Measurements from ENCODE around the gene PITX2. TPM values are rescaled to one million over a fixed set of nuclear protein-coding genes. Genes with fewer than 3 reads are reported as not detected.

The PITX2 gene
- total RNA-seq, 1 donor from 2014 or later = not detected

DNA sequence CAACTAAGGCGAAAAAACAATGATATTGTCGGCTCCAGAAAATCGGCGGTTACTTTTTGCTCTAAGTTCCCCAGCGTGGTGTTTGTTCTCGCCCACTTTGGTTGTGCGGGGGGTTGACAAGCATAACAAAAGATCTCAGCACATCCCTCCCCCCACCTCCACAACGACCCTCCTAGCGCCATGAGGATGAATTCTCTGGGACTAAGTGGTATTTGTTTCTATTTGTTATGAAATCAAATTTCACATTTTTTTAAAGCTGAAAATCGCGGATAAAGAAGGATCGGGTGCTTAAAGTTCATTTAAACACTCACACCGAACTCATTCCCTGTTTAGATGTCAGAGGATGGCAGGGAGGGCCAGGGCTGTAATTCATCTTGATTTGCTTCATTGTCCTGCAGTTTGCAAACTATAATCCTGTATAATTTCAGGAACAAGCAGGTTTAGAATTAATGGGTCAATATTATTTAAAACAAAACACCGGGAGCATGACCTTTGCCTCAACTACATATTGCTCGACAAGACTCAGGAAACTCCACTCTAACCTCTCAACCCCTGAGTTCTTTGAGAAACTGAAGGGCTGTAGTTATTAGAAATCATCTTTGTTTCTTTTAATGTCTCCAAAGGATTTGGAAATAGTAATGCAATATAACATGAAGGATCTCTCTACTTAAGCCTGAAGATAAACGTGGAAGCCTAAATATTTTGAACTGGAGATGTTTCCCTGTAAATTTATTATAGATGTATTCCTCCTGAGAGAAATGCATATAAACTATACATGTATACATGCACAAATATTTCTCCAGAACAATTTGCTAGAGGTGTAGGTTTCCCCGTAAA lies 6.4 kb downstream of the PITX2 start:
- intact Hi-C loops (cut with DNase I) = no loop called here
- Histone ChIP-seq H3K27me3 (peaks cover 100% of the 10 kb centered on the region), H3K4me3 (no peak overlapping the region), H3K9me3 (no peaks in the 10 kb centered on the region), H3K36me3 (no peaks in the 10 kb centered on the region), H3K4me1 (peaks cover 14% of the 10 kb centered on the region), H3K27ac (no peak overlapping the region)
- TF ChIP-seq, protein P1, sequence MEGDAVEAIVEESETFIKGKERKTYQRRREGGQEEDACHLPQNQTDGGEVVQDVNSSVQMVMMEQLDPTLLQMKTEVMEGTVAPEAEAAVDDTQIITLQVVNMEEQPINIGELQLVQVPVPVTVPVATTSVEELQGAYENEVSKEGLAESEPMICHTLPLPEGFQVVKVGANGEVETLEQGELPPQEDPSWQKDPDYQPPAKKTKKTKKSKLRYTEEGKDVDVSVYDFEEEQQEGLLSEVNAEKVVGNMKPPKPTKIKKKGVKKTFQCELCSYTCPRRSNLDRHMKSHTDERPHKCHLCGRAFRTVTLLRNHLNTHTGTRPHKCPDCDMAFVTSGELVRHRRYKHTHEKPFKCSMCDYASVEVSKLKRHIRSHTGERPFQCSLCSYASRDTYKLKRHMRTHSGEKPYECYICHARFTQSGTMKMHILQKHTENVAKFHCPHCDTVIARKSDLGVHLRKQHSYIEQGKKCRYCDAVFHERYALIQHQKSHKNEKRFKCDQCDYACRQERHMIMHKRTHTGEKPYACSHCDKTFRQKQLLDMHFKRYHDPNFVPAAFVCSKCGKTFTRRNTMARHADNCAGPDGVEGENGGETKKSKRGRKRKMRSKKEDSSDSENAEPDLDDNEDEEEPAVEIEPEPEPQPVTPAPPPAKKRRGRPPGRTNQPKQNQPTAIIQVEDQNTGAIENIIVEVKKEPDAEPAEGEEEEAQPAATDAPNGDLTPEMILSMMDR (IDR thresholded peaks at IDR 0.05) = no peak
- DNase-seq = no peak
- no peak for ATAC-seq

DNA sequence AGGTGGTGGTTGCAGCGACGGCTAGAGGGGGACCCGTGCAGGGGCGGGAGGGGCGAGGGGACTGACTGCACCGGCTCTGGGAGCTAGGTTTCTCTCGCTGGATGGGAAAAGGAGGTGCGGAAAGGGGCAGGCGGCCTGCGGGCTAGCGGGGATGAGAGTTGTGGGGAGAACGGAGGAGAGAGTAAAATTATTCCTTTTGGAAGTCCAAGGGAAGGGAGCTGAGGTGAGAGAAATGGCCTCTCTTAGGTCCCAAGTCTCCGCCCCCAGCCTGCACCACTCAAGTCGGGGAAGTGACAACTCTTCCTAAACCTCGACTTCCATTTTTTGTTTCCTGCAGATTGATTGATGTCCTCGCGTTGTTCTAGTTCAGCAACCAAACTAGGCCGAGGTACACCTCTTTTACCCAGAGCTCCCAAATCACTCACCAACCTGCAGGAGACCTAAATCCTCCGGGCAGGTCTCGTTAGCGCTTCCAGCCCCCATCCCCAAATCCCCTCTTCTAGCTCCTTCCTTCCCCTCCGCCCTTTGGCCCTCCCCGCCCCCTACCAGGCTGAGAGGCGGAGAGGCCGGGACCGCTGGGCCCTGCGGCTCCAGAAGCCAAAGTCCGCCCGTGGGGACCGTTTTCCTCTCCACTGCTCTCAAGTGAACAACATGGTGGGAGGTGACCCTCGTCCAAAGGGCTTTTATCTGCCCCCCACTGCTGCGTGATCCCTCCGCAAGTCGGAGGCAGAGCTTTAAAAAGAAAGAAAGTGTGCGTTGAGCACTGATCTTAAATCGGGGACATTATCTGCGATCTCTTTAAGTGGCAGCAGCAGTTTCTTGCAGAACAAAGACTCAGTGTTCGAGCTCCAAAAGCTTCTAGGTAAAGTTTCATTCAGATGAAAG lies 7.3 kb downstream of the PITX2 start:
- DNase-seq (no peak), ATAC-seq (no peak)
- Histone ChIP-seq H3K27me3 (peaks cover 100% of the 10 kb centered on the region), H3K36me3 (no peaks in the 10 kb centered on the region), H3K4me3 (no peak overlapping the region), H3K27ac (no peak overlapping the region), H3K4me1 (peaks cover 7% of the 10 kb centered on the region), H3K9me3 (no peaks in the 10 kb centered on the region)
- intact Hi-C loops (cut with DNase I) = no loop called here
- TF ChIP-seq, protein P1 (IDR thresholded peaks at IDR 0.05) = no peak

DNA sequence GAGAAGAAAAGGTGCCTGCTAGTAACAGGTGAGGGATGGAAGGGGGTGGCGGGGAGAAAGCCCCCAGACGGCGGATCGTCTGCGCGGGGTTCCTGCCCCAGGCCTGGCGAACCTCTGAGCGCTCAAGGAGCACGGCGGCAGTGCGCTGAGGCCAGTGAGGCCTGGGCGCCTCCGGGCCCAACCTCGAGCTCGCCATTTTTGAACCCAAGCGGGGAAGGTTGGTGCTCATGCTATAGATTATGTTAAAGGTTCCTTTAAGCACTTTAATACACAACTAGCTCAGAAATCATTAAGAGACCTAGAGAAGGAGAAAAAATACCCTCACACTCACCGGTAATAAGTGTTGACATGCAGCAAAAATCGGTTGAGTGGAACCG lies 7.9 kb downstream of the PITX2 start:
- H3K4me3 ChIP-seq = no peak overlapping the region
- no peaks in the 10 kb centered on the region for H3K36me3 ChIP-seq
- DNase-seq = no peak
- intact Hi-C loops (cut with DNase I) = no loop called here
- H3K27me3 ChIP-seq = peaks cover 96% of the 10 kb centered on the region
- no peaks in the 10 kb centered on the region for H3K9me3 ChIP-seq
- no peak overlapping the region for H3K27ac ChIP-seq
- peaks cover 6% of the 10 kb centered on the region for H3K4me1 ChIP-seq
- no peak for ATAC-seq
- TF ChIP-seq, protein P1 (IDR thresholded peaks at IDR 0.05) = no peak

DNA sequence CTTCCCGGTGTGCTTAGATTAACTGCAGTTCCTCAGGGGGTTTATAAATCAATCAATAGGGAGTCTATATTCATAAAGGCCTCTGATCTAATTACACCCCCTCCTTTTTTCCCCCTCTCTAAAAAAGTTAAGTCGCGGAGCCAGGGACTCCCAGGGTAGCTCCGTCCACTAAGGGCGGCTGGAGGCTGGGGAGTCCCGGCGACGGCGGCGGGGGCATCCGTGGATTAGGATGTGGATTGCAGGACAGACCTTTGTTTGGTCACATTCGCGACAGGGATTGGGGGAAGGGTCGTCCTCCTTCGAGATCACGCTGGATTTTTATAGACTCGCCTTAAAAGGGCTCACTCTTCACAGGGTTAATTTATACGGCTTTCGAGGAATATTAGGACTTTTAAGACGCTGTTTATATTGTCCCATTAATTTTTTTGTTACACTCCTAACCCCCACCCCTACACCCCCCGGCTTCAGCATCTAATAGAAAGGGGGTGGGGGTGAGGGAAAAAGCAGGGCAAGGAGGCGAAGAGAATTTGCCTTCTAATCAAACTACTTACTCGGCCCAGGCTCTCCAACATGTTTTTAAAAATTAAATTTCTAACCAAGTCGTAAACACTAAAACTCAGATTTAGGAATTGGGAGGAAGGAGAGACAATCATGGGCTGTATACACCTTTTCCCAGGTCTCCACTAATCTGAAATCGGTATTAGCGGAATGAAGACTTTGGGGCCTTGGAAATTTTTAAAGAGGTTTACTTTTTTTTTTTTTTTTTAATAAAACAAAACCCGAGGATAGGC lies 8.5 kb downstream of the PITX2 start:
- intact Hi-C loops (cut with DNase I) = no loop called here
- TF ChIP-seq, protein P1 (IDR thresholded peaks at IDR 0.05) = no peak
- Histone ChIP-seq H3K36me3 (no peaks in the 10 kb centered on the region), H3K9me3 (no peaks in the 10 kb centered on the region), H3K27ac (no peak overlapping the region), H3K4me1 (peaks cover 6% of the 10 kb centered on the region), H3K27me3 (peaks cover 93% of the 10 kb centered on the region), H3K4me3 (no peak overlapping the region)
- ATAC-seq (no peak), DNase-seq (no peak)

DNA sequence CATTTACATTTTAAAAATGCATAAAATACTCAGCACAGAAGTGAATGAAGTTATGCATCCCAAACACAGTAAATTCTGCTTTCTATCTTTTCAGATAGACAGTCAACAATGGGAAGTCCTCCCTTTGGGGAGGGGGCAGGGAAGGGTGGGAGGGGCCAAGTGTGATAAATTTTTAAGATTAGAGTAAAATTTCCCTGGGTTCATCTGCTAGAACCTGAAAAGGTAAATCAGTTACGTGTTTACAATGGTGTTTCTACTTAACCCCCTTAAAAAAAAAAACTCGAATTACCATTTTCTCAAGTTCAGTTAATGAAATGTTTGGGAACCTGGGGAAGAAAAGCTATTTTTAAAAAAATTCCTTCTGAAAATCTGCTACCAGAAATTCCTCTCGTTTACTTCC lies 9.1 kb downstream of the PITX2 start:
- Histone ChIP-seq H3K4me3 (no peak overlapping the region), H3K27ac (no peak overlapping the region), H3K36me3 (no peaks in the 10 kb centered on the region), H3K27me3 (peaks cover 93% of the 10 kb centered on the region), H3K9me3 (no peaks in the 10 kb centered on the region), H3K4me1 (peaks cover 6% of the 10 kb centered on the region)
- intact Hi-C loops (cut with DNase I) = no loop called here
- TF ChIP-seq, protein P1 (IDR thresholded peaks at IDR 0.05) = no peak
- ATAC-seq (no peak), DNase-seq (no peak)
